ENCODE results near the gene BAZ1A.

BAZ1A gene

DNA sequence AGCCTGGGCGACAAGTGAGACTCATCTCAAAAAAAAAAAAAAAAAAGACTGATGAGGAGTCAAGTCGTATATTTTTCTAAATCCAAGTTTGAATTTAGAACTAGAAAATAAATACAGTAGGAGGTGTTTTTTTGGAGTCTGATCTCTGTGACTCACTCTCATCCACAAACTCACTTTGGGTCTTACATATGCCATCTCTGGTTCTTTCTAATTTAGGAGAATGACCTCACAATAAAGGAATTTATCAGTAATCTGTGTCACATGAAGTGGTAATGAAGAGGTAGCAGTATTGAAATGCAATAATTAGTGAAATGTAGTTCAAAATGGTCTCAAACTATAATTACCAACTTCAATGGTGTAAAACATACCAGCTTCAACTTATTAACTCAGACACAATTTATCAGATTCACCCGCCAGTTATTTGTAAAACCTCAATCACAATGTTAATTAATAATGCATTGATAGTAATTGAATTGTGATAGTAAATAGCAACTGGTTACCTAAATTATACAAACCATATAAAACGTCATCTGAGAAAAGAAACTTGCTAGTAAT, 156.3 kb downstream of the BAZ1A start:
- no peak for DNase-seq

DNA sequence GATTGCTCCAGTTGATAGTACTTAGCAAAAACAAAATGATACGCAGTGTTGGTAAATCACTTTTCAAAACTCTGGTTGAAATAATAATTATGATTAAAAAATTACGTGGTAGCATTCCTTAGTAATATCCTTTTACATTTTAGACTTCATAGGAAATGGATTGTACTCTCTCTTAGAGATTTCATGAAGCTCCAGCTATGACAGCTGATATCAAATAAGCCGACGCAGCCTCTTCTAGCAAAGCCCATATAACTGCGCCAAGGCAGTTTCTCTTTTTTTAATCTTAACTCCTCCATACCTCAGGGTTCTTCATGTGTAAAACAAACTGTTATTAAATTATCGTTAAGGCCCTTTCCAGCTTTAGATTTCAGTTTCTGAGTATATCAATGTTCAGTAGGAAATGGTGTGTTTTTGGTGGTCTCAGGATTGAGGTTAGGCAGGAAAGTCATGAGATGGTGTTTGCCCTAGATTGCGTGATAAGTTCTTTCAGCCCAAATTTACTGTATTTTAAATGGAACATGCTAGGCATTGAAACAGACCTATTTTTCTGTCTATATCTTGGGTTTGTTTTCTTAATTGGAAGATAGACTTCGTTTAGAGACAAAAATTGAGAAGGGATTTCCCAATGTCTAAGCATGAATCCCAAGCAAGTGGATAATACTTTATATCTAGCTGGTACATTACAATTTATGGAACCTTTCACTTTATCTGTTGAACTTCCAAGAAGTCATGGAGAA, 159.9 kb downstream of the BAZ1A start:
- DNase-seq: no peak

DNA sequence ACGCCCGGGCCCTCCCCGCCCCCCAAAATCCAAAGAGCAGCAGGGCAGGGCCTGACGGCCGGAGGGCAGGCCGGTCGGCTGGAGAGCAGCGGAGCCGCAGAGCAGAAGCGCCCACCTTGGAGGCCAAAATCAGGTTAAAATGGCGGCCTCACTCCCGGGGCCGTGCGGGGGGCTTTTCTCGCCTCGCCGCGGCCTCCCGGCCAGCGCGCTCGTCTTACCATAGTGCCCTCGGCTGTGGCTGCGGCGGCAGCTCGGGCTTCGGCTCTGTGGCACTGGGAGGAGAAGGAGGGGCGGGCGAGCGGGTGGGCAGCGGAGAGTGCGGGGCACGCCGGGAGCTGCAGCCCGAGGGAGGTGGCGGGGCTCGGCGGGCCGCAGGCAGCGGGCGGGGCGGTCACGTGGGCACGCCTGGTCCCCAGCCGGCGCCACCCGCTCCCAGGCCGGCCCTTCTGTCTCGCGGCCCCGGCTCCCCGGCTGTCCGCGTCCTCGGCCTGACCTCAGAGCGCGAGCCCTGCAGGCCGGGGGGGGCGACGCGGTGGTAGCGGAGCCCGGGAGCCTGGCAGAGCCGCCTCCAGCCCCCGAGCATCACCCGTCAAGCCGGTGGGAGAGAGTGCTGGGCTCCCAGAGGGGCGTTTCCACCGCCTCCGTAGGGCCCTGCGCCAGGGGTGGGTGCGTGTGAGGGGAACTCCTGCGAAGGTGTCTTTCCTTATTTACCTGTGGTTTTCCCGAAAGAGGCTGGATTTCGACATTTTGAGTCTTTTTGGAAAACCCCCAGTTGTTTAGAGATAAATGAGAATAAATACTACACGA, 160.6 kb downstream of the BAZ1A start, which contains the start of gene CFL2:
CFL2 (minus strand) TSS at position 274 of the 807 bp plus-strand sequence; CDS start at position 221, 53 bp downstream.
- DNase-seq: peak; percentile 21 to 52 (median 44)

DNA sequence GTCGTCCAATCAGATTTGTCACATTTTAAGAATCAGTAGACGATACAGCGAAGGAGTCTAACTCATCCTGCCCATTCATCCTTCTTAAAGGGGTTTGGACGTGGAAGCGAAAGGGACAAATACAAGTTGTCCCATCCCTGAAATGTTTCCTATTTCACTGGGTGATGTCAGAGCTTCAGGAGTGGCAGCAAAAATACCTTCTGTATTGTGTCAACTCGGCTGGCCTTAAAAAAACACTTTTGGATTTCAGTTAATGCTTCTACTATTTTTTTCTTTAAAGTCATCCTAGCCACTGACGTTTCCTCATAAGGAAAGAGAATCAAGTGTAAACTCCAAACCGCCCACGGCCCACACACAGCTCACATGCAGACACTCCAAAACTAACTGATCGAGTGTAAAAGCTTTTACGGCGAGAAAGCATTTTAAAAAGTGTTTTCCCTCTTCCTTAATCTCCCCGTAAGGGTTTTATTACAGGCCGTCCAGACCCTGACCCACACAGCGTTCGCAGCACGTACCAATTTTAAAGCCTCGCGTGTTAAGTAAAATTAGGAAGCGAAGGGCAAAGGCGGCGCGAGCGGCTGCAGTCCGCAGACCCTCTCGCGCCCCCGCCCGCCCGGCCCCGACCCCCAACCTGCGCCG, 161.4 kb downstream of the BAZ1A start:
- DNase-seq: peak in 1 of 4 experiments; percentile 17

DNA sequence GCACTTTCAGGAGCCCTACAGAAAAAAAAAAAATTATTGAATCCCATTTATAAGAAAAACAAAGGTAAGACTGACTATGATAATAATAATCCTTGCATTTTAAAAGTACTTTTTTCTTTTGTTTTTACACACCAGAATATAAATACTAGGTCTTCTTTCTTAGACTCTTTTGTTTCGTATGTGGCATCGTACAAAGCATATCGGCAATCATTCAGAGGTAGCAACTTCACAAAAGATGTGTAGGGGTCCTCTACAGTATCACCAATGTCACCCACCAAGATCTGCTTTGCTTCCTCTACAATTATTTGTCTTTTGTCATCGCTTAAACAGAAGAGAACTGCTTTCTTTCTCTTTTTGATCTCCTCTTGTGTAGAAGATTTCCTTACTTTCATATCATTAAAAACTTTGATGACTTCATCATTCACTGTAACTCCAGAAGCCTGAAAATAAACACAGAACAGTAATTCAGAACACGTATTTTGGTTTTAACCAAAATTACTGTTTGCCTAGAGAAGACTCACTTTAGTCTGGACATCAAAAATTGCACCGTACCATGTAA, 162.0 kb downstream of the BAZ1A start:
- DNase-seq: no peak

DNA sequence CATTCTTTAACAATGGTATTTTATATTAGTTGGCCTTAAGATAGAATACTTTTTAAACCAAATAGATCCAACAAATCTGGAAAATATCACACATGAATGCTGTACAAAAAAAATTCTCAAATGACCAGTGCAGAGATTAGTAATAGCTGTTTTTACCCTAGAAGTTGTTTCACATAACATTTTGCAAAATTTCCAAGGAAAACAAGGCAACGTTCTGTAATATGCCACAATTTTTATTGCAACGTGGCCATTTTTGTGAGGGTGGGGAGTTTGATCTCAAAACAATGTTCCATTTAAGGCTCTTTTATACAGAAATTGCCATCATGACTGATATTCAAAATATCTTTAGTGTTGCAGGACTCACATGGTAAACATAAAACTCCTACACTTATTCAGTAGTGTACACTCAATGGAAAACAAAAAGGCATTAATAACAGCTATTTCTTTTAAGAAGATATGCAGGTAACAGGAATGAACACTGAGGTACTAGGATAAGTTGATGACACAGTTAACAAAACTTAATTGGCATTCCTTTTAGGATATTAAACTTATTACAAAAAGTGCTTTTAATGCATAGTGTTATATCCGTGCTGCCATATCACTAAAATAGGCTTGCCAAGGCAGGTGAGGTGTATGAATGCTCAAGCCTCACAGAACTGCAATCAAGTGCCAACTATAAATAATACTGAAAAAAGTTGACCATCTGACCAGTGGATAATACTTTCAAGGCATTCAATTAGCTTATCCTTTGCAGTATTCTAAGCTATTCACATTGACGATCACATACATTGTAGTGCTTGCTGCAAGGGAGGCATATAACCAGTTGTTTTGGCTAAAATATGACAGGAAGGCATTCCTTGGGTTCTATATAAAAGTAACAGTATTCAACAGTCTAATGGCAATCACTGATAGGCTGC, 163.1 kb downstream of the BAZ1A start:
- no peak for DNase-seq

DNA sequence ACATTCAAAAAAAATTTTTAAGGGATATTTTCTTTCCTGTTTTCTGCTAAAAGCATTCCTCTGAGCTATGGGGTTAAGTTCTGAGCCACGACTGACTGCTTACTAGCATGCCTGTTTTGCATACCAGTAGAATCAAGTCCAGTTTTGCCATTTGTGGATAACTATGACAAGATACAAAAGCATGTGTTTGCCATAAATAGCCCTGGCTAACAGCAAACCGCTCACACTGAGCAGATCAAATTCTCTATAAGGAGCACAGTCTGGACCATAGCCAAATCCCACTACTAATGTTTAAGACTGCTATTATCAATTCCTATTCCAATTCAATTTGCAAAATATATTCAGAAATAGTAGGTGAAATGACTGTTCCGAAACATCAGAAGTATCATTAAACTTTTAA, 164.0 kb downstream of the BAZ1A start:
- DNase-seq: no peak

DNA sequence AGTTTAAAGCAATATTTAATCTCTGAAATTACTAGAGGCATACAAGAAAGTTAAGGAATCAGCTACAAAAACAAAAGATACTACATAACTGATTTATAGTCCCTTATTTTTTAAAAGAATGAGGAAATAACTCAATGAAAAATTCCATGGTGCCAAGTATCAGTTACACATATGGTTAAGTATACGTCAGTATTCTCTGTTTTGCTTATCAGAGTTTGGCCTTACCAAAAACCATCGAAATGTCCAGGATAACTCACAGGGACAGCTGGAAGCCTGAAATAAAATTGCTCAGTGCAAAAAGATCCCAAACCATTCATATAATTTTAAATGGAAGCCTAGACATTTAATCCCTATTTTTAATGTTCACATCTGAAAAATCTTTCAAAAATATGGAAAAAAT, 164.4 kb downstream of the BAZ1A start:
- DNase-seq: no peak

DNA sequence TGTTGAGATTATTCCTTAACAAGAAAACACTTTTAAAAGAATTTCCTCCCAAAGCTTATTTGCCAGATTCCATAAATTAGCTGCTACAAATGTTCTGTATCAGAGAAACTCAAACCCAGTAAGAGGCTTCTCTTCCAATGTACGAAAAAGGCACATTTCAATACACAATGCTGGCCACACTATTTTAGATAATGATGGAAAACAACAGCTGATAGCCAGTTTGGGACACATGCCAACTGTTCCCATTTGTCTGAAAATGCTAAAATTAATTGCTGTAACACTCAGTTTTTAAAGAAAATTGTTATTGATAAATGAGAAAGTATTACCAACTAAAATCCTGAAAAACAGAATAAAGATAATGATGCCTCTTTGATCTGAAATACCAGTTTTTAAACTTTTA, 165.2 kb downstream of the BAZ1A start:
- DNase-seq: no peak

DNA sequence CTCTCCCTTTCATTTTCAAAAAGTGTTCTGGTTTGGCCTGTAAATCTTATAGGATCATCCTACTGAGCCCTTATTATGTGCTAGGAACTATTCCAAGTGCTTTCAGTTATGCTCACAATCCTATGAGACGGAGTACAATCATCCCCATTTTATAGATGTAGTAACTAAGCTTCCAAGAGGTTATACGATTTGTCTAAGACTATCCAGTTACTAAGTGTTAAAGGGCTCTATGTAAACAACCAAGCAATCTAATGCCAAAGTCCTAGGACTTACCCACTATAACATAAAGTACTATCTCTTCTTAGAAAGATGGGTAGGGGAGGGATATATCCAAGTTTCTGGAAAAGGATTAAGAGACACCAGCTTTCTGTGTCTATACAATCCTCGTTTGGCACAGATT, 167.4 kb downstream of the BAZ1A start:
- no peak for DNase-seq
